Bronchial epithelial cell (primary cell): ENCODE data around the gene SLC6A18. TPM values are rescaled to one million over a fixed set of nuclear protein-coding genes. Genes with fewer than 3 reads are reported as not detected.

Experiments
- DNase-seq: peaks from one replicate; pipeline ENCODE4 v3.0.0-alpha.2; 2010; ENCODE audit warnings: low read depth
- FAIRE-seq: peaks from 2 replicates; lab custom pipeline; 2011; peaks lifted over from hg19 to GRCh38; lab: Jason Lieb, UNC
- H3K27me3 ChIP-seq: 2 replicates; pipeline ENCODE4 v1.5.1; 2011; ENCODE audit warnings: low read length; ENCODE audit not compliant: control insufficient read depth, insufficient read depth
- H3K36me3 ChIP-seq: 2 replicates; pipeline ENCODE4 v1.5.1; 2011; ENCODE audit warnings: low read length; ENCODE audit not compliant: control insufficient read depth, insufficient read depth
- H3K4me3 ChIP-seq: 2 replicates; pipeline ENCODE4 v1.5.1; 2011; ENCODE audit warnings: mild to moderate bottlenecking, low read depth, low read length, control low read depth
- CTCF ChIP-seq: IDR thresholded peaks from 2 replicates; pipeline ENCODE4 v1.5.1; 2011; ENCODE audit warnings: mild to moderate bottlenecking, moderate library complexity, low read length, control low read depth, inconsistent platforms; ENCODE audit not compliant: insufficient read depth, severe bottlenecking
- total RNA-seq: library from RNA; depleted of rRNA; stranded (reverse); fragments of >200 nt; gene quantifications from 2 replicates; pipeline ENCODE4 v1.2.1, GENCODE V29; 2014

The SLC6A18 gene
- total RNA-seq, 1 donor from 2014 or later: not detected

- DNase-seq (no peak), FAIRE-seq (no peak)
- Histone ChIP-seq H3K27me3 (no peaks in the 10 kb centered on the region), H3K36me3 (no peaks in the 10 kb centered on the region), H3K4me3 (no peak overlapping the region)
- no peak for TF ChIP-seq CTCF
Observed at GRCh38 chr5:1195439-1195838, 29.7 kb upstream of the SLC6A18 start.

- no peaks in the 10 kb centered on the region for H3K36me3 ChIP-seq
- no peak overlapping the region for H3K4me3 ChIP-seq
- no peak for TF ChIP-seq CTCF
- DNase-seq (no peak), FAIRE-seq (no peak)
- H3K27me3 ChIP-seq: no peaks in the 10 kb centered on the region
Observed at GRCh38 chr5:1195916-1196315, 29.3 kb upstream of the SLC6A18 start.

- H3K27me3 ChIP-seq: no peaks in the 10 kb centered on the region
- no peak for FAIRE-seq
- no peak overlapping the region for H3K4me3 ChIP-seq
Observed at GRCh38 chr5:1196562-1196961, 28.6 kb upstream of the SLC6A18 start.

GRCh38 chr5:1197876-1198666, 27.1 kb upstream of the SLC6A18 start:
- peak; percentile 73 for FAIRE-seq
- Histone ChIP-seq H3K36me3 (no peaks in the 10 kb centered on the region), H3K4me3 (no peak overlapping the region), H3K27me3 (no peaks in the 10 kb centered on the region)
- no peak for DNase-seq
- TF ChIP-seq CTCF: no peak

More at GRCh38 chr5:1196562-1196961, 28.6 kb upstream of the SLC6A18 start:
- H3K36me3 ChIP-seq: no peaks in the 10 kb centered on the region
- no peak for DNase-seq
- TF ChIP-seq CTCF: no peak

GRCh38 chr5:1199340-1199648, 25.9 kb upstream of the SLC6A18 start:
- H3K4me3 ChIP-seq: no peak overlapping the region
- no peaks in the 10 kb centered on the region for H3K36me3 ChIP-seq
- DNase-seq (no peak), FAIRE-seq (peak; percentile 90)
- TF ChIP-seq CTCF: no peak
- H3K27me3 ChIP-seq: no peaks in the 10 kb centered on the region
